GM21723 (cell line): Measurements from ENCODE around the gene DRD4.

Source experiments
- ATAC-seq: cut with Tn5 transposase; IDR thresholded peaks from one replicate; pipeline ENCODE4 v1.9.1; 2021; ENCODE audit warnings: mild to moderate bottlenecking, moderate library complexity; ENCODE audit not compliant: unreplicated experiment

The DRD4 gene

DNA sequence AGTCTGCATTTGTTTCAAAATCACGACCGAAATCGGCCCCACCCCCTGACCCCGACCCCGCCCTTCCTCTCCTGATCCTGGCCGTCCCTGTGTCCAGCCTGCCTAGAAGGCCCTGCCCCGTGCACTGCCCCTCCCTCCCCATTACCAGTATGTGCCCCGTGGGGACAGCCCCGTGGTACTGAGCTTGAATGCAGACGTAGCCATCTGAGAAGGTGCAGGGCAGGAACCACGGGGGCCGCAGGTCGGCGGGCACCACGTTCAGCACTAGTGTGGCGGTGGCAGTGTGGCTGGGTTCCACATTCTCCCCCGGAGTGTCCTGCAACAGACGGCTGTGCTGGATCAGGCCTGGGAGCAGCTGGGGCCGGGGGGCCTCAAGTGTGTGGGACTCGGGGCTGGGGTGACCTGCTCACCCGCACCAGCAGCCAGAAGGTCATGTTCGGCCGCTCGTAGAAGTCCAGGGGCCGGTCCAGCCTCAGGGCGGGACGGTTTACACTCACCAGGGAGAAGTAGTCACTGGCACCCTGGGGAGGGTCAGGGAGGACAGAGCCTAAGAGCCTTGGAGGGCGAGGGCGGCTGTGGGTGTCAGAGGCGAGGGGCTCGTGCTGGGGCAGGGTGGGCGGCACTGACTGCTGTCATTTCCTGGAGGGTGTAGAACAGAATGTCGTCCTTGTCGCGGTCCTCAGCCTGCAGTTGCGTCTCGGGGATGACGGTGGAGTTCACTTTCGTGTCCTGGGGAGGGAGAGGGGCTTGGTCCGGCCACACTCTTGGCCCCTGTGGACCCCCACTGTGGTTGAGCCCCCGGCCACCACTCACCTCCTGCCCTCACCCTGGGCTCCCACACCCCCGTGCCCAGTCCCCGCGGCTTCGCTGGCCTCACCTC, 15.9 kb upstream of the DRD4 start:
- ATAC-seq: no peak

DNA sequence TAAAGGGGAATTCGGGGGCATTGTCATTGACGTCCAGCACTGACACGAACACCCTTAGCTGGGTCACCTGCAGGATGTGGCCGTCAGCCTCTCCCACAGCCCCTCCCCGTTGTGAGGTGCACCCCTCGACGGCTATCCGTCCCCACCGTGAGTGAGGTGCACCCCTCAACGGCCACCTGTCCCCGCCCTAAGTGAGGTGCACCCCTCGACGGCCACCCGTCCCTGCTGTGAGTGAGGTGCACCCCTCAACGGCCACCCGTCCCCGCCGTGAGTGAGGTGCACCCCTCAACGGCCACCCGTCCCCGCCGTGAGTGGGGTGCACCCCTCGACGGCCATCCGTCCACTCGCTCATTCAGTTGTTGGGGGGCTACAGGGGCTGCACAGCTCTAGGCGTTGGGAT, 15.2 kb upstream of the DRD4 start:
- no peak for ATAC-seq

DNA sequence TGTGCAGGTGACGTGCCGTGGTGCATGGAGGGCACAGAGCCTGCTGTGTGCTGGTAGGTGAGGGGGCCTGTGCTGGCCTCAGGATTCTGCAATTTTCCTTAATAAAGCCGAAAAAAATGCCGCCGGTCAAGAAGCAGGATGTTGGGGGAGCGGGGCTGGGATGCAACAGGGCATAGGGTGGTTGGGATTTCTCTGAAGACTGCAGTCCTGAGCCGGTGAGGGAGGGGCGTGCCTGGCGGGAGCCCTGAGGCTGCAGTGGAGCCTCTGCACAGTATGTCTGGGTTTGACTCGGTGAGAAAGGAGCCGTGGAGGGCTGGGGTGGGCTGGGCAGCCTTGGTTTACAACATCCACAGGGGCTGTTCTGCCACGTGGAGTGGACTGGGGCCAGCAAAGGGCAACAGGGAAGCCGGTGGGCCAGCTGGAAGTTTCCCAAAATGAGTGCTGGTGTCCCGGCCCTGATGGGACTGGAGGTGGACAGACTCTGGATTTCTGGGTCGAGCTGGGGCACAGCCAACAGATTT, 13.7 kb upstream of the DRD4 start:
- no peak for ATAC-seq

DNA sequence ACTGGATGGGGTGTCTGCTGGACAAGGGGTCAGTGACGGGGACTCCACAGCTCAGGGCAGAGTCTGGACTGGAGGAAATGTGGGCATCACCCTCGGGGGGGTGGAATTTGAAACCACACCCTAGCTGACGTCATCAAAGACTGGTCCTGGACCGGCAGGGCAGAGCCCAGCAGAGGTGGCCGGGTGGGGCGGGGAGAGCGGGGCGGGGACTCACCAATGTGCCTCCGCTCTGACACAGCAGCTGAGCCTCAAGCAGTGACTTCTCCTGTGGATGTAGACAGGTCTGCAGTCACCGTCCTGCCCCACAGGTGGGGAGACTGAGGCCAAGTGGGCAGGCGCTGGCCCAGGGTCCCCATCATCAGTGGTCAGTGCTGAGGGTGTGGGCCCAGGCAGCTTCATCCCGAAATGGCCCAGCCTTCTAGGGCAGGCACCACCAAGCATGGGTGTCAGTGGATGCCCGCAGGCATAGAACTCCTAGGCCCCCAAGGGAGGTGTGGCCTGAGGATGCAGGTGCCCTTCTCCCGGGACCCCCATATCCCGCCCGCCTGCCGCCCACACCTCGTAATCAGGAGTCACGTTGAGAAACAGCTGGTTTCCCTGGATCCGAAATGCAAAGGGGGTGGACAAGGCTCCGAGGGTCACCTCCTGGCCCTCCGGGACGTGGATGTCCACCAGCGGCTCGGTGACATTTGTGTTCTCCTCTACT, 12.9 kb upstream of the DRD4 start:
- ATAC-seq: no peak

DNA sequence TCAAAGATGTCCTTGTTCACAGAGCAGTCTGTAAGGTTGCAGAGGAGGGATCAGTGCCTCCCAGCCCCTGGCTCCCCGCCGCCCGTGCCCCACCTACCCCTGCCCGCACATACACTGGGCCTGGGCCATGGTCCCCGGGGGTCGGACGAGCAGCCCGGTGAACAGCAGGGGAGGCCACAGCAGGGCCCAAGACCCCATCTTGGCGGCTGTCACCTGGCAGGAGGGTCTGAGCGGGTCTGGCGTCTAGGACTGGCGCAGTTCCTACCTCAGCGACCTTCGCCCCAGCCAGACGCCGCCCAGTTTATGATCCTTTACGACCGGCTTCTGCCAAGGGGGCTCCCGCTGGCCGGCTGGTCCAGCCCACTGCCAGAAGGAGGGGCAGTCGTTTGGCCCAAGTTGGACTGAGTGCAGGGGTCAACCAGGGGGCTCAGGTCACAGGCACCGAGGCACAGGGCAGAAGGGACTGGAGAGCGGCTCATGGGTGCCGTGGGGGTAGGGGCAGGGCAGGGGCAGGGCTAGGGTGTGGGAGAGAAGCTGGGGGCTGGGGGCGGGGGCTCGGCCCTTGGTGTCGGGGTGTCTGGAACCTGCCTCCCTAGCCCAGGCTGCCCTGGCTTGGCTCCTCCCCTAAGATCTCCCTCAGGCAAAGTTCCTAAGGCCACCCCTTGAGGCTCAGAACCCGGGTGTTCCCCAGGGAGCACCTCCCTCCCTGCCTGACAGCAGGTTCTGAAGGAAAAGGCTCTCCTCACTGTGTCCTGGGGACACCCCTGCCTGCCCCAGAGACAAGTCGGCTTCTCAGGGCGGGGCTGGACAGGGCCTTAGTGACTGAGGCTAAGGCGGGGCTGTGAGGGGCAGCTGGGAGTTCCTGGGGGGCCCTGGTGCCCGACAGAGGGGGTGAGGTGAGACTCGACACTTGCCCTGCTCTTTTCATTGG, 12.1 kb upstream of the DRD4 start, which contains the start of gene CDHR5:
CDHR5 (minus strand) TSS at position 251 of the 931 bp plus-strand sequence; CDS start at position 198, 53 bp downstream.
- no peak for ATAC-seq

DNA sequence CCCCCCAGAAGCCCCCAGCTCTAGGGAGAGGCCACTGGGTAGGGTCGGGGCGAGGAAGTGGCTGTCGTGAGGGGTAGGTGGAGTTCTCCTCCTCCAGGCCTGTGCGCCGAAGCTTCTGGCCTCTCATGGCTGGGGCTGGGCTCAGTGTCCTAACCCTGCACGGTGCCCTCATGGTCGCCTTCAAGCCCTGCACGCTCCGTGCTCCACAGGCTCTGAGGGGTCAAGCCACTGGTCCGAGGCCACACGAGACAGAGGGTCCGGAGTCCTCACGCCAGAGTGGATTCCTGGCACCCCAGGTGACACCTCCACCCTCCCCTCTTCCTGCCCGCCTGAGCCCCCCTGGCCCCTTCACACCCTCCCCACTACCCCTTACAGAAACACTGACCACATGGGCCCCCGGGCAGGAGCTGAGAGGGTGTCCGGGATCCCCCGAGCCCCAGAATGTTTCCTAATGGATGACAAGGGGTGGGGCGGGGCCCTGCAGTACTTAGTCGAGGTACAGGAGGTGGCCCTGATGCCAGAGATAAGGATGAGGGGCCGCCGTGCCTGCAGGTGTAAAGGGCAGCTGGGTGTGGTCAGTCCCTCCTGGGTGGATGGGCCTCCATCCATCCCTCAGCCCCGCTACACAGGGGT, 11.3 kb upstream of the DRD4 start:
- no peak for ATAC-seq

DNA sequence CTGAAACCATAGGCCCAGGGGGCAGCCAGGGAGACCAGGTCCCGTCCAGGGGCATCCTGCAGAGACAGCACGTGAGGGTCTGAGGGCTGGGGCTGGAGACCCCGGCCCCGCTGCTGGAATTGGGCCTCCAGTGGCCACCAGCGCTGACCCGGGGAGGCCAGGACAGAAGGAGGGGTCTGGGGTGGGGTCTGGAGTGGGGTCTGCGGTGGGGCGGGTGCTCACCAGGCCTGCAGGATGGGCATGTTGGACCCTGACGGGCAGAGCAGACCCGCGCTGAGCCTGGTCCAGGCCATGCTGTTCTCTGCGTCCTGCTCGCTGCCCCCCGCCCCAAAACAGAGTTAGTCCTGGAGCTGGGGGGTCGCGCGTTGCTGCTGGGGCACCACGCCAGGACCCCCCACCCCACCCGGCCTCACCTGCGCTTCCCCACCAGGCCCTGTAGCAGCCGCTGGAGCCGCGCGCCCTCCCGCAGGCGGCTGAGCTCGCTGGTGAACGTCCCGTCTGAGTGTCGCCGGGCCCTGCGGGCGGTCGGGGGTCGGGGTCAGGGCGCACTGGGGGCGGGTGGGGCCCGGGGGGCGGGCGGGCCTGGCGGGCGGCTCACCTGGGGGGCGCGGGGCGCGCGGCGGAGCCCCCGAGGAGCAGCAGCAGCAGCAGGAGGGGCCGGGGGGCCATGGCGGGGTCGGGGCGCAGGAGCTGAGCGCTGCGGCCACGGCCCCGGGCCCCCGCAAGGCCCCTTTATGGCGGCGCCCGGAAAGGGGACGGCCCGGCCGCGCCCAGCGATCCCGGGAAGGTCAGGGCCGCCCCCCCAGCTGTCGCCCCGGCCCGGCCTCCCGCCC, 10.4 kb upstream of the DRD4 start, which contains the start of gene SCT:
SCT (minus strand) TSS at position 707 of the 833 bp plus-strand sequence; CDS start at position 669, 38 bp downstream.
- ATAC-seq: no peak

DNA sequence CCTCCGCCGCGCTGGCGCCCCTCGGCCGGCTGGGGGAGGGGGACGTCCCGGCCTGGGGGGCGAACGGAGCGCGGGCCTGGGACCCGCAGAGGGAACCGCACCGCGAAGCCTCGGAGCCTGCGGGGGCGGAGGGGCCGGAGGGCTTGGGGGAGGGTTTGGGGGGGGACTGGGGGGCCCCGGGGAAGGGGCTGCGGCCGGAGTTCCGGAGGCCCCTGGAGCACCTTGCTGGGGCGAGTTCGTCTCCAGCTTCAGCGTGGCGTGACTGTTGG, 9.8 kb upstream of the DRD4 start:
- no peak for ATAC-seq

DNA sequence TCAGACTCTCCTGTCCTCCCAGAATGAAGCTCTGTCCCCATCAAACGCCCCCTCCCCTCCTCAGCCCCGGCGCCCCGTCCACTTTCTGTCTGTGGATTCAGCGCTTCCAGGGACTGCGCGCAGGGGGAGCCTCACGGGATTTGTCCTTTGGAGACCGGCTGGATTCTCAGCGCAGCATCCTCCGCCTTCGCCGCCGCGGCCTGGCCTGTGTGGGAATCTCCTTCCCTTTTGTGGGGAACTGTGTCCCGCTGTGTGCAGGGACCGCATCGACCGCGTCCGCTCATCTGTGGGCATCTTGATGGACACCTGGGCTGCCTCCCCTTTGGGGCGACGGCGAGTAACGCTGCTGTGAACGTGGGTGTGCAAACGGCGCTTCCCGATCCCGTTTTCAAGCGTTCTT, 9.0 kb upstream of the DRD4 start:
- ATAC-seq: no peak

DNA sequence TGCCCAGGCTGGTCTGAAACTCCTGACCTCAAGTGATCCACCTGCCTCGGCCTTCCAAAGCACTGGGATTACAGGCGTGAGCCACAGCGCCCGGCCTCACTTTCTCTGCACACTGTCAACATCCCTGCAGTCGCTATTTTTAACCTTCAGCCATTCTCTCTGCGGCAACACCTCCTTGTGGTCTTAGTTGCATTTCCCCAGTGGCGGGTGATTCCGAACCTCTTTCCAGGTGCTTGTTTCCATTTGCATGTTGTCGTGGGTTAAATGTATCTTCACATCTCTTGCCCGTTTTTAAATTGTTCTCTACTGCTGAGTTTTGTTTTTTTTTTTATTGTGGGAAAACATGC, 7.9 kb upstream of the DRD4 start:
- ATAC-seq: no peak

DNA sequence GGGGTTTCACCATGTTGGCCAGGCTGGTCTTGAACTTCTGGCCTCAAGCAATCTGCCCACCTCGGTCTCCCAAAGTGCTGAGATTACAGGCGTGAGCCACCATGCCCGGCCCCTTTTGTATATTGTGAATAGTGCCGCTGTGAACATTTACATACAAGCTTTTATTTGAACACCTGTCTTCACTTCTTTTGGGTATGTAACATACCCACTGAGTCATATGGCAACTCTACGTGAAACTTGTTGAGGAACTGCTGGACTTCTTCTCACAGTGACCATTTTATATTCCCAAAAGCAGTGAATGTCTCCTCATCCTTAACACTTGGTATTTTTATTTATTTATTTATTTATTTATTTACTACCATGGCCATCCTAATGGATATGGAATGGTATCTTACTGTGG, 6.2 kb upstream of the DRD4 start:
- ATAC-seq: no peak

DNA sequence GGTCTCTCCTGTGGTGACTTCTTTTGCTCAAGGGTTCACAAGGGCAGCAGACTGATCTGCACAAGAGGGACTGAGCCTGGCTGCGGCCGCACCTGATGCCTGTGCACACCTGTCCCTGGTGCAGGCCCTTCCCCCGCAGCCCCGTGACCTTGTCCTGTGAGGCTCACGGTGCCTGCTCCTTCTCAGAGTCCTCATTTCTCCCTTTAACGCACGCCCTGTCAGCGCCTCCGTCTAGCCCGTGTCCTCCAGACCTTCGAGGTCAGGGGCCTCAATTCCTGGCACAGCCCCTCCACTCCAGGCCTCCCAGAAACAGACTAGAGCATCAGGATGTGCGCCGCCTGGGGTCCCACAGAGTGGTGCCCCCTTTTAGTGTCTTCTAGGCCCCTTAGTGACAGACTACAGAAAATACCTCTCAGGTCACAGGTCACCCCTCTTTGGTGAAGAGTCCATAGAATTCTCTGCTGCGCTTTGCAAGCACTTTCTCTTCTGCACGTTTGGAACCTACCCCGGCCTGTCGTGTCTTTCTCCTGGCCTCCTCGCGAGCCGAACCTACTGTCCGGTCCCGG, 1.0 kb upstream of the DRD4 start:
- no peak for ATAC-seq

DNA sequence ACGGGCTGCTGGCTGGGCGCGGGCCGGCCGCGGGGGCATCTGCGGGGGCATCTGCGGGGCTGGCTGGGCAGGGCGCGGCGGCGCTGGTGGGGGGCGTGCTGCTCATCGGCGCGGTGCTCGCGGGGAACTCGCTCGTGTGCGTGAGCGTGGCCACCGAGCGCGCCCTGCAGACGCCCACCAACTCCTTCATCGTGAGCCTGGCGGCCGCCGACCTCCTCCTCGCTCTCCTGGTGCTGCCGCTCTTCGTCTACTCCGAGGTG, 194 bp downstream of the DRD4 start:
- no peak for ATAC-seq

DNA sequence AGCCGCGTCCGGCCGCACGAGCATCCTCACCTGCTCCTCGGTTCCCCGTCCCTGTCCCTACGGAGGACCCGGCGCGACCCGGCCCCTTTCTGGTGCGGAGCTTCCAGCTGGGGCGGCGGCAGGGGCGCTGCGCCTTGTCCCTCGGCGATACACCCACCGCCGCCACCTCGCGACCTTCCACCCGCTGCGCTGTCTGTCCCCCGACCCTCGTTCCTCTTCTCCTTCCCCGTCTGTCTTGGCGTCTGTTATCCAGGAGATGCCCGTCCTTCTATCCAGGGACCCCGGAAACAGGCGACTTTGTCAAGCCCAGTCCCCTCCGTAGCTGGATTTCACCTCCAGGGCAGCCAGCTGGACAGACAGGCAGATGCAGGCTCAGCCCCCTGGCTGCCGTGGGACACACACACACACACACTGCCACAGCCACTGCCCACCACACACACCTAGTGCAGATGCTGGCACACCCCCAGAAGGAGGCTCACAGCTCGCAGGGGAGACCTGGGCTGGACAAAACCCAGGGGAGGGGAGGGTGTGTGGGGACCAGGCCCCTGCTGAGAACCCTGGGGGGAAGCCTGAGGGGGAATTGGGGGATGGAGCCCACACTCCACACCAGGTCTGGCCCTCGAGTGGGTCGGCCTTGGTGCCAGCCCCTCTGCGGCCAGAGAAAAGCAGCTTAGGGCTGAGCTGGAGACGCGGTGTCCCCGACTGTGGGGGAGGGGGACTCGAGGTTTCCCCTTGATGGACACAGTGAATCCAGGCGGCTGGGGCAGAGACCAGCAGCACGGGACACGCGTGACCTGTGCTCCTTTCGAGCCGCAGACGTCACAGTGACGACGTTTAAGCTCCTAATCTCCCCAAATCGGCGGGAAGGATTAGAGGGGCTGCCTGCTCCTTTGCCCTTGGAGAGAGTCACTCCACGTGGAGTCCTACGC, 788 bp downstream of the DRD4 start:
- ATAC-seq: no peak

DNA sequence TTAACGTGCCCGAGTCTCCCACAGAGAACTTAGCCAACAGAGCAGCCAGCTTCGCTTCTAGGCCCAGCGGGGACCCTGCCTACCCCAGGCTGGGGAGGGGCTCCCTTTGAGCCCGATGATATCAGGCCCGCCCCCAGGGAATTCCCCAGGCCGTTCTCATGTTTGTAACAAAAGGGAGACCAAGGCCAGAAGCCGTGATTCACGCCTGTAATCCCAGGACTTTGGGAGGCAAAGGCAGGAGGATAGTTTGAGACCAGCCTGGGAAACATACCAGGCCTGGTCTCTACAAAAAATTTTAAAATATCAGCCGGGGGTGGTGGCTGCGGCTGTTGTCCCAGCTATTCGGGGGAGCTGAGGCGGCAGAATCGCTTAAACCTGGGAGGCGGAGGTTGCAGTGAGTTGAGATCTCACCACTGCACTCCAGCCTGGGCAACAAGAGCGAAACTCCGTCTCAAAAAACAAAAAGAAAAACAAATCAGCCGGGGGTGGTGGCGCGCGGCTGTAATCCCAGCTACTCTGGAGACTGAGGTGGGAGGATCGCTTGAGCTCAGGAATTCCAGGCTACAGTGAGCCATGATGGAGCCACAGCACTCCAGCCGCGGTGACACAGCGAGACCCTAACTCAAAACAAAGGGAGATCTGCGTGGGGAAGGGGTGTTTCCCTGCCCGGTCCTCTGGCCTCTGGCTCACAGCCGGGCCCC, 1.7 kb downstream of the DRD4 start:
- no peak for ATAC-seq

DNA sequence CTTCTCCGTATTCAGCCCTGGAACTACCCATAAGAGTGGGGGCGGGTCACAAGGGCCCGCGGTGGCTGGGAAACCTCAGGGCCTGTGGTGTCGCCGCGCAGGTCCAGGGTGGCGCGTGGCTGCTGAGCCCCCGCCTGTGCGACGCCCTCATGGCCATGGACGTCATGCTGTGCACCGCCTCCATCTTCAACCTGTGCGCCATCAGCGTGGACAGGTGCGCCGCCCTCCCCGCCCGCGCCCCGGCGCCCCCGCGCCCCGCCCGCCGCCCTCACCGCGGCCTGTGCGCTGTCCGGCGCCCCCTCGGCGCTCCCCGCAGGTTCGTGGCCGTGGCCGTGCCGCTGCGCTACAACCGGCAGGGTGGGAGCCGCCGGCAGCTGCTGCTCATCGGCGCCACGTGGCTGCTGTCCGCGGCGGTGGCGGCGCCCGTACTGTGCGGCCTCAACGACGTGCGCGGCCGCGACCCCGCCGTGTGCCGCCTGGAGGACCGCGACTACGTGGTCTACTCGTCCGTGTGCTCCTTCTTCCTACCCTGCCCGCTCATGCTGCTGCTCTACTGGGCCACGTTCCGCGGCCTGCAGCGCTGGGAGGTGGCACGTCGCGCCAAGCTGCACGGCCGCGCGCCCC, 2.4 kb downstream of the DRD4 start:
- ATAC-seq: no peak

DNA sequence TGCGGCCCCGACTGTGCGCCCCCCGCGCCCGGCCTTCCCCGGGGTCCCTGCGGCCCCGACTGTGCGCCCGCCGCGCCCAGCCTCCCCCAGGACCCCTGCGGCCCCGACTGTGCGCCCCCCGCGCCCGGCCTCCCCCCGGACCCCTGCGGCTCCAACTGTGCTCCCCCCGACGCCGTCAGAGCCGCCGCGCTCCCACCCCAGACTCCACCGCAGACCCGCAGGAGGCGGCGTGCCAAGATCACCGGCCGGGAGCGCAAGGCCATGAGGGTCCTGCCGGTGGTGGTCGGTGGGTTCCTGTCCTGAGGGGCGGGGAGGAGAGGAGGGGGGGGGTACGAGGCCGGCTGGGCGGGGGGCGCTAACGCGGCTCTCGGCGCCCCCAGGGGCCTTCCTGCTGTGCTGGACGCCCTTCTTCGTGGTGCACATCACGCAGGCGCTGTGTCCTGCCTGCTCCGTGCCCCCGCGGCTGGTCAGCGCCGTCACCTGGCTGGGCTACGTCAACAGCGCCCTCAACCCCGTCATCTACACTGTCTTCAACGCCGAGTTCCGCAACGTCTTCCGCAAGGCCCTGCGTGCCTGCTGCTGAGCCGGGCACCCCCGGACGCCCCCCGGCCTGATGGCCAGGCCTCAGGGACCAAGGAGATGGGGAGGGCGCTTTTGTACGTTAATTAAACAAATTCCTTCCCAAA, 3.1 kb downstream of the DRD4 start:
- ATAC-seq: no peak
